Fibroblast of the aortic adventitia (primary cell): Measurements from ENCODE around the gene CXCL11. TPM values are rescaled to one million over a fixed set of nuclear protein-coding genes. Genes with fewer than 3 reads are reported as not detected.
"Not testable (repeated sequence)": the region's sequence is repeated elsewhere in the genome, so short reads cannot be mapped to it uniquely, and the experiment has no call there.

ENCODE experiments used
- DNase-seq: peaks from one replicate; pipeline ENCODE4 v3.0.0-alpha.2; 2010; ENCODE audit warnings: low read depth
- H3K4me3 ChIP-seq: 2 replicates; pipeline ENCODE4 v1.5.1; 2011; ENCODE audit warnings: low read depth, mild to moderate bottlenecking, control low read depth, low read length, moderate library complexity
- total RNA-seq: library from RNA; depleted of rRNA; stranded (reverse); fragments of >200 nt; gene quantifications from 2 replicates; pipeline ENCODE4 v1.2.3, GENCODE V29; 2012; ENCODE audit warnings: low replicate concordance
- TF ChIP-seq, protein P1 (sequence below): IDR thresholded peaks from 2 replicates; pipeline ENCODE4 v1.5.1; 2011; ENCODE audit warnings: mild to moderate bottlenecking, low read length, control low read depth, inconsistent platforms; ENCODE audit not compliant: insufficient read depth

The CXCL11 gene
- total RNA-seq, 1 donor, result not detected

DNA sequence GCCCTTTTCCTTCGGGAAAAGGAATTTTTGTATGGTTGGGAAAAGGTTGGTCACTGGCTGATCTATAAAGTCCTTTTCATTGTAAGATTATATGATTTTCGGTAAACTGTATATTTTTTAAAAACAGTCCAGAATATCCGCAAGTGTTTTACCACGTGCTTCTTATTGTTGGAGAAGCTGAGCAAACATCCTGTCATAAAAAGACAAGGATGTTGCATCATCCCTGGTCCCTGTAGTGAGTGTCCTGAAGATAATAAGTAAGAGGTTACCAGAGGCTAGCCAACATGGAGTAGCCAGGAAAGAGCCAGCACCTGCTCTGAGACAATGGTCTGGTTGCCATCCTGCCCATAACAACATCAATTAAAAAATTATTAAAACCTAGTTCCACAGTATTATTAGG lies 33.7 kb downstream of the CXCL11 start:
- TF ChIP-seq, protein P1, sequence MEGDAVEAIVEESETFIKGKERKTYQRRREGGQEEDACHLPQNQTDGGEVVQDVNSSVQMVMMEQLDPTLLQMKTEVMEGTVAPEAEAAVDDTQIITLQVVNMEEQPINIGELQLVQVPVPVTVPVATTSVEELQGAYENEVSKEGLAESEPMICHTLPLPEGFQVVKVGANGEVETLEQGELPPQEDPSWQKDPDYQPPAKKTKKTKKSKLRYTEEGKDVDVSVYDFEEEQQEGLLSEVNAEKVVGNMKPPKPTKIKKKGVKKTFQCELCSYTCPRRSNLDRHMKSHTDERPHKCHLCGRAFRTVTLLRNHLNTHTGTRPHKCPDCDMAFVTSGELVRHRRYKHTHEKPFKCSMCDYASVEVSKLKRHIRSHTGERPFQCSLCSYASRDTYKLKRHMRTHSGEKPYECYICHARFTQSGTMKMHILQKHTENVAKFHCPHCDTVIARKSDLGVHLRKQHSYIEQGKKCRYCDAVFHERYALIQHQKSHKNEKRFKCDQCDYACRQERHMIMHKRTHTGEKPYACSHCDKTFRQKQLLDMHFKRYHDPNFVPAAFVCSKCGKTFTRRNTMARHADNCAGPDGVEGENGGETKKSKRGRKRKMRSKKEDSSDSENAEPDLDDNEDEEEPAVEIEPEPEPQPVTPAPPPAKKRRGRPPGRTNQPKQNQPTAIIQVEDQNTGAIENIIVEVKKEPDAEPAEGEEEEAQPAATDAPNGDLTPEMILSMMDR, result no peak
- no peak for DNase-seq
- H3K4me3 ChIP-seq, result no peak overlapping the region

DNA sequence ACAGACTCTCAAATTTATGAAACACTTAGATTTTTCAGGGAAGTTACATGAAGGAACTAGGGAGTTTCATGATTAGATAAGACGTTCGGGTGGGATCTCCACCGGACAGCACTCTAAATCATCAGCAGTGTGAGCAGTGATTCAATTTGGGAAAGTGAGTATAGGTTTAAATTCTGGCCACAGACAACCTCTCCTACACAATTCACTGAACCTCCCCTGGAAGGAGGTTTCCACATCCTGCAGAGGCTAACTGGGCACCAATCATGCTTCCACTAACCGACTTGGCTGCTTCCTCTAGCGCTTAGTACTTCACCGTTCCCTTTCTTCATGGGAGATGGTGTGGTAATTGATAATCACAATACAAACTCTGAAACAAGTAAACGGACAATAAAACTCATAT lies 34.2 kb downstream of the CXCL11 start:
- H3K4me3 ChIP-seq, result no peak overlapping the region
- TF ChIP-seq, protein P1, result no peak
- DNase-seq, result no peak

DNA sequence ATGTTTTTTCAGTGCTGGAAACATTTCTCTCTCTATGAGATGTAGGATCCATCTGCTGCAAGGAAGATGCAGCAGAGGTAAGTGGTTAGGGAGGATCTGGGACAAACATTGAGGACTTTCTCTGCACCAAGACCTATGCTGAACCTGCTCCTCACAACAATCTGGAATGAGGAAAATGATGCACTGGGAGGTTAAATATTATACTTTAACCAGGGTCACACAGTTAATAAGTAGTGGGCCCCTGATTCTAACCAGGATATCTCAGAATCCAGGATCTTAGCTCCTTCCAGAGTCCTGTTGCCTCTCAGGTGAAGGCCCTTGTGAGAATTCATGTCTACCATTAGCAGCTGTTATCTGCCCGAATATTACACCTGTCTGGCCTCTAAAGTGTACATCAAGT lies 35.6 kb downstream of the CXCL11 start:
- DNase-seq, result no peak
- no peak overlapping the region for H3K4me3 ChIP-seq
- TF ChIP-seq, protein P1, result no peak

DNA sequence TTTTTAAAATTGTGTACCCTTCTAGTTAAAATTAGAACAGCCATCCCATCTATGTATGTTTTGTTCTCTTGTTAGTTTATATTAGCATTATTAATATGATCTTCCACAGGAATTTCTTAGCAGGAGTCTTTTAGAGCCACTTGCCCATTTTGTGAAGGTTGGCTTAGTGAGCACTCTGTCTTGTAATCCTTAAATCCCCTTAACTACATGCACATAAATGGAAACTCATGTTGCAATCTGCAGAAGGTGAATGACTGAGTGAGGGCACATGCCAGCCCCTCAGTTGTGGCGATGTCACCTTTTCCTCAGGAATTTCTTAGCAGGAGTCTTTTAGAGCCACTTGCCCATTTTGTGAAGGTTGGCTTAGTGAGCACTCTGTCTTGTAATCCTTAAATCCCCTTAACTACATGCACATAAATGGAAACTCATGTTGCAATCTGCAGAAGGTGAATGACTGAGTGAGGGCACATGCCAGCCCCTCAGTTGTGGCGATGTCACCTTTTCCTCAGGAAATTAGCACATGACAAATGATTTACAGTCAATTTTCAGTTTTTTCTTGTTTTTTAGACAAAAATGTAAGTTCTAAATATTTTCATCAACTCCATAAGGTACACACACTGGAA lies 37.2 kb downstream of the CXCL11 start:
- not testable (repeated sequence) for DNase-seq, H3K4me3 ChIP-seq

DNA sequence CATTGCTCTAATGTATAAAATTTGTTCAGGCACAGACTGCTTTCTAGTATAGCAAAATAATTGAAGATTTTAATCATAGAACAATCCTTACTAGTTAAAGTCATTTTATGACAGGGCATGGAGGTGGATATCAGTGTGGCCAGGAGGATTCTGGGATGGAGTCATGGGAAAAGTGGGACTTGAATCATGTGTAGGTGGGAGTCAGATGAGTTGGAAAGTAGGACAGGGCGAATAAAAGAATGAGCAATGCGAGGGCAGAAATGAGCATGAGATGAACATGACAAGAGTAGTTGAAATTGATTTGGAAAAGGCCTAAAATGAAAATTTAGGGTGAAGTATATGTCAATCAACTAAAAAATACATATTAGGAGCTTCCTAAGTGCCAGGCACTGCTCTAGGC lies 37.9 kb downstream of the CXCL11 start:
- no peak for DNase-seq
- no peak overlapping the region for H3K4me3 ChIP-seq
- TF ChIP-seq, protein P1, result no peak

DNA sequence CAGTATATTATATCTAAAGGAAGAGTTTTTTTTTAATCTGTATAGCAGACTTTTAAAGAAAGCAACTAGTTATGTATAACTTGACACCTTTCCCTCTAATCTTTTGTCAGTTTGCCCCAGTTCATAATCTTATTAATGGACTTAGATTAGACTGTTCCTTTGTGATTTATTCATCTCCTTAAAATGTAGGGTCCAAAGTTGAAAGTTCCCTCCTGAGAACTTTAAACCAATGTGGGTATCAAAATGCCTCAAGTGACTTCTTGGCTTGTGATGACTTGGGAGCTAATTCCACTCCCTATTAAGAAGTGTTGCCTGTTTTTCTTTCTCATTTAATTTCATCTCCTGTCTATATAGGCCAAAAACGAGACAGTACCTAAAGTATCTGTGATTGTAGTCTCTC lies 38.8 kb downstream of the CXCL11 start:
- TF ChIP-seq, protein P1, result no peak
- DNase-seq, result no peak
- no peak overlapping the region for H3K4me3 ChIP-seq

DNA sequence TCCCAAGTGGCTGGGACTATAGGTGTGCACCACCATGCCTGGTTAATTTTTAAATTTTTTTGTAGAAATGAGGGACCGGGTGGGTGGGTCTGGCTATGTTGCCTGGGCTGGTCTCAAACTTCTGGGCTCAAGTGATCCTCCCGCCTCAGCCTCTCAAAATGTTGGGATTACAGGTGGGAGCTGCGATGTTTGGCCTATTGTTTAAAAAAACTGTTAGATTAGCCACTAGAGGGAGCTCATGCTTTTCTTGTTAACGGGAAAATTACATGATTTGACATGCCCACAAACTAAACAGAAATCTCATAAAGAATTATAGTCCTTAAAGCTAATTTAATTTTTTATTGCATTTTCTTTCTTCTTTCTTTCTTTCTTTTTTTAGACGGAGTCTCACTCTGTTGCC lies 40.1 kb downstream of the CXCL11 start:
- H3K4me3 ChIP-seq, result no peak overlapping the region
- peak; percentile 79 for DNase-seq
- TF ChIP-seq, protein P1, result peak; percentile 53
